ENCODE results near the gene SPECC1. TPM values are rescaled to one million over a fixed set of nuclear protein-coding genes. Genes with fewer than 3 reads are reported as not detected.
"Not testable (repeated sequence)": the region's sequence is repeated elsewhere in the genome, so short reads cannot be mapped to it uniquely, and the experiment has no call there.

Gene SPECC1
- total RNA-seq, 1 donor from 2014 or later = 12.9 TPM

DNA sequence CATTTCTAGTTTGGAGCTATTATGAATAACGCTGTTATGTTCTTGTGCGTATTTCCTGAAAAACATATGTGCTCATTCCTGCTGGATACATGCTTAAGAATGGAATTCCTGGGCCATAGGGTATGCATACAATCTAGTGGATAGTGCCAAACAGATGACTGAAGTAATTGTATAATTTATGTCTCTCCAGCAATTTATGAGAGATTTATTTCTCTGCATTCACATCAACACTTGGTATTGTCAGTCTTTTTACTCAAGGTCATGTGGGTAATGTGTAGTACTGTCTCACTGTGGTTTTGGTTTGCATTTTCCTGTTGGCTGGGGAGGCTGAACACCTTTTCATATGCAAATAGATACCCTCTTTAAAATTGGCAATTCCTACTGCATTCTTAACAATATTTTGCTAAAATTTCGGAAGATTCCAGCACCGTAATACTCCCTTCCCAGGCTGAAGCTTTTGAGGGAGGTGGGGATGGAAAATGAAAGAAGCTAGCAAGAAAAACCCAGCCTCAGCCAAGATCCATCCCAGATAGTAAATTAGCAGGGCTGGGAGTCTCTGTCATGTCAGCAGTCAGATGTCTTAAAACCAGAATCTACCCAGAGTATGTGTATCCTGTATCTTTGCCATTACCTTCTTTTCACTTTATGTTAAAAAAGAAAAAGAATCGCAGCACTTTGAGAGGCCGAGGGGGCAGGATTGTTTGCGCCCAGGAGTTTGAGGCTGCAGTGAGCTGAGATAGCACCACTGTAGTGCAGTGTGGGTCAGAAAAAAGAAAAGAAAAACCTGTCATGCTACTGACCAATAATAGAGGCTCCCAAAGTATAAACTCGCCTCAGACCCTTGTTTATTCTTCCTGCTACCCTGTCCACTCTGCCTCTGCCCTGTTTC lies 253.3 kb downstream of the SPECC1 start:
- no peak for DNase-seq (ENCODE audit: extremely low read depth, low read depth, low spot score)

DNA sequence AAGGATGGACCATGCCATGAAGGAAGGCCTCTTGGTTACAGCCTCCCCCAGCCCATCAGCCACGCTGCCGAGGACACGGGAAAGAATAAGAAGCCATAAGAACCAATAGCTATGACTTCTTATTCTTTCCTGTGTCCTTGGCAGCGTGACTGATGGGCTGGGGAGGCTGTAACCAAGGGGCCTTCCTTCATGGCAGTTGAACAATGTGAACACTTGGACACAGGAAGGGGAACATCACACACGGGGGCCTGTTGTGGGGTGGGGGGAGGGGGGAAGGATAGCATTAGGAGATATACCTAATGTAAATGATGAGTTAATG lies 253.9 kb downstream of the SPECC1 start:
- not testable (repeated sequence) for DNase-seq (ENCODE audit: extremely low read depth, low read depth, low spot score)

DNA sequence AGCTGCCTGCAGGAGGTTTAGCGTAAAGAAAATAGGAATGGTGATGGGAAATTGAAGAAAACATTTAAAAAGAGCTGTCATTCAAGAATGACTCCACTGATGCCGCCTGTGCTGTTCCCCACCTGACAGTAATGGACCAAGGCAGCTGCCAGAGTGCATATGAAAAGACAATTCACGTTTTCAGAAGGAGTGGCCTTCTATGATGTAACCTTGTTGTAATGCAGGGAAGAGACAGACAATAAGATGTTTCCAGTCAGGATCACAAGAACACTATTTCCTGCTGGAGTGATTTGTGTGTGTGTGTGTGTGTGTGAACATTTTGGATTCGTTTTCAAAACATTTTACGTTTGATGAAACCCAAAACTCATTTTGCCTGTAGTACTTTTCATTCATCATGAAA lies 254.4 kb downstream of the SPECC1 start:
- DNase-seq (ENCODE audit: extremely low read depth, low read depth, low spot score) = no peak

DNA sequence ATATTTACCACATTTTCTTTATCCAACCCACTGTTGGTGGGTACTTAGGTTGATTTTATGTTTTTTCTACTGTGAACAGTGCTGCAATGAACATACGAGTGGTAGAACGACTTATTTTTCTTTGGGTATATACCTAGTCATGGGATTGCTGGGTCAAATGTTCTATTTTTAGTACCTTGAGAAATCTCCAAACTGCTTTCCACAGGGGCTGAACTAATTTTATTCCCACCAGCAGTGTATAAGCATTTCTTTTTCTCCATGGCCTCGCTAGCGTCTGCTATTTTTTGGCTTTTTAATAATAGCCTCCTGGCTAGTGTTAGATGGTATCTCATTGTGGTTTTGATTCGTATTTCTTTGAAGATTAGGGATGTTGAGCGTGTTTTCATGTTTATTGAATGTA lies 255.8 kb downstream of the SPECC1 start:
- DNase-seq (ENCODE audit: extremely low read depth, low read depth, low spot score) = no peak

DNA sequence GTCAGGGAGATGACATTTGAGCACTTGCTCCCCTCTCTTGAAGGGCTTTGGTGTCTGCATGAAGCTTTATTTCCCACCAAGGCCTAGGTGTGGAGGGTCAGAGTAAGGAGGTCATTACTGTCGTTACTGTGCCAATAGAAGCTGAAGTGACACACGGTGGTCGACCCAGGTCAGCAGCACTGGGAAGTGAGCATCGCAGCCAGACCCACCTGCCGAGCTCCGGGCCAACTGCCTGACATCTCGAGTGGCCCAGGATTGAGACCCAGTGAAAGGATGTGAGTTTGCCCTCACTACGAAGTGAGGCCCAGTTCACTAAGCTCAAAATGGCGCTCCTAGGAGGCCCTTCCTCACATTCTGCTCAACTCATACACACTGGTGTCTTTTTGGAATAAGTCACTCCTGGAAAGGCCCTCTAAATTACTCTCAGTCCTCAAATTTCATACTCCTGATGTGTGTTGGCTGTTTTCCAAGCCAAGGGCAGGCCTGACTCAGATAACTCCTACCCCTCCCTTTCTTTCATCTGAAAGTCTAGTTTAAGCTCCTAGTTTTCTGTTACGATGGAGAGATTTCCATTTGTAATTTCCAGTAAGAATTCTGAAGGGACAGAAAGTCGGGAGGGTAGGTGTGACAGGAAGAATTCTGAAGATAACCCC lies 257.8 kb downstream of the SPECC1 start:
- no peak for DNase-seq (ENCODE audit: extremely low read depth, low read depth, low spot score)

DNA sequence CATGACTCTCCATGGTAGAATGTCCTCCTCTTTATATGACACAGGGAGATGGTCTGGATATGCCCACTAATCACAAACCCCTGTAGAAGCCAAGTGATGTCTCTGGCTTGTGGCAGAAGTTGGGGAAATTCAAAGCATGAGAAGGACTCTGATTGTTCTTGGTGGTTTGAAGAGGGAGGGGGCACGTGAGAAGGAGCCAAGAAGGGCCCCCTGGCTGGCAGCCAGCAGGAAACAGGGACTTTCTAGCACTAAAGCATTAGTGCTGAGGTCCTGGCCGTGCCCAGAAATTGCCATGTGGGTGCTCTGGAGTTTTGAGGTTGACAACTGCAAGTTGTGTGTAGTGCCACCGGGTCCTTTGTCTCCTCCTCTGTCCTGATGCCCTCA lies 258.3 kb downstream of the SPECC1 start:
- DNase-seq (ENCODE audit: extremely low read depth, low read depth, low spot score) = no peak

DNA sequence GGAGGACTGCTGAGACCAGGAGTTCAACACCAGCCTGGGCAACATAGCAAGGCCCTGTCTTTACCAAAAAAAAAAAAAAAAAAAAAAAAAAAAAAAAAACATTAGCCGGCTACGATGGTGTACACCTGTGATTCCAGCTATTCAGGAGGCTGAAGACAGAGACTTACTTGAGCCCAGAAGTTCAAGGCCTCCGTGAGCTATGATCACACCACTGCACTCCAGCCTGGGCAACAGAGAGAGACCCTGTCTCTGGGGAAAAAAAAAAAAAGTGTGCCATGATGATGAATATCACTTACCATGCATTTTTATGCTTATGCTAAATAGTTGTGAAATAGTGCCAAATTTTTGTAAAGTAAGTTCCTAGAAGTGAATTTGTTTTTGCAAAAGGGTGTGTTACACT lies 261.2 kb downstream of the SPECC1 start:
- DNase-seq (ENCODE audit: extremely low read depth, low read depth, low spot score) = no peak

DNA sequence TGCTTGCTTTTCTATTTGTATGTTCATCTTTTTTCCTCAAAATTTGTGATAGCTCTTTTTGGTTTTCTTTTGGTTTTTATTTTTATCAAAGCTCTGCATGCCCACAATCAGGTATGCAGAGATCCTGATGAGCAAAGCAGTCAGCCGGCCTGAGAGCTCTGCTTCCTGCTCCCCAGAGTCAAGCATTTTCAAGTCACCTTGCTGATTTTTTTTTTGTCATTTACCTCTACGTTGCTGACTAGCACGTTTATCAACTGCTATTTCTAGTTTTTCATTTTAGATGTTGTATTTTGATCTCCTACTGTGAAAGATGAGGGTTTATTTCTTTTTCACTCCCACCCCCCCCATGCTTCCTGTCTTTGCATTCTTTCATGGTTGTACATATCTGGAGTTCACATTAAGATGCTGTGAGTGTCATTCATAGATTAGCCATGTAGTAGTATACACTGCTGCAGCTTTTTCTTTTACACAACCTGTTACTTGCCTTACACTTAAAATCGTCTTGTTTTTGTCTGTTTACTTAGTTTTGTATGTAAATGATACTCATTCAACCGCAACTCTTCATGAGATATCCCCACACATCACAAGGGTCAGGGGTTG lies 262.0 kb downstream of the SPECC1 start:
- DNase-seq (ENCODE audit: extremely low read depth, low read depth, low spot score) = no peak

DNA sequence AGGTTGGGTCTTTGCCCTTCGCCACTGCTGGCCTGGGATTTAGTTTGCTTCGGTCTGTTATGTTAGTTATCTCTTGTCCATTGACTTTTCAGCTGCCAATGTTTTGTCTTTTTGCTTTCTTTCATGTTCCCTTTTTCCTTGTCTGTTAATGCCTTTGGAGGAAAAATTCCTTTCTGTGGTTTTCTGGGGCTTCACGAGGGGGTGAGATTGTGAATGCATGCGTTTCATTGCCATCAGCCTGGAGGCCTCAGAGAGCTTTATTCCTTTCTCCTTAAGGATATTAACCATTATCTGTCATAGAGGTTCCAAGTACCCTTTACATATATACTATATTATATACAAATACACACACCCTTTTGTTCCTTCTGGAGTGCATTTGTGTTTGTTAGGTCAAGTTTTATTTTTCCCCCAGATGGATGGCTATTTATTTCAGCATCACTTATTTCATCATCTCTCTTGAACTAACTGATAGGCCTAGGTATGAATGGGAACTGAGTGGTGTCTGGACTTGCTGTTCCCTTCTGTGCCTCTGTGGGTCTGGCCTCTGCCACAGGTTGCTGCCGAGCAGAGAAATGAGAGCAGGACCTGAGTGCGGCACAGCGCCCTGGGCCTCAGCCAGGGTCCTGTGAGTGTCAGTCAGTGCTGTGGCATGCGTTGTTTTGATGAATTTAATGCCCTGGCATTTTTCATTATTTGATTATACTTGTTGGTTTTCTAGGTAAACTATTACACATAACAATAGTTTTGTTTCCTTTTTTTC lies 264.8 kb downstream of the SPECC1 start:
- no peak for DNase-seq (ENCODE audit: extremely low read depth, low read depth, low spot score)

DNA sequence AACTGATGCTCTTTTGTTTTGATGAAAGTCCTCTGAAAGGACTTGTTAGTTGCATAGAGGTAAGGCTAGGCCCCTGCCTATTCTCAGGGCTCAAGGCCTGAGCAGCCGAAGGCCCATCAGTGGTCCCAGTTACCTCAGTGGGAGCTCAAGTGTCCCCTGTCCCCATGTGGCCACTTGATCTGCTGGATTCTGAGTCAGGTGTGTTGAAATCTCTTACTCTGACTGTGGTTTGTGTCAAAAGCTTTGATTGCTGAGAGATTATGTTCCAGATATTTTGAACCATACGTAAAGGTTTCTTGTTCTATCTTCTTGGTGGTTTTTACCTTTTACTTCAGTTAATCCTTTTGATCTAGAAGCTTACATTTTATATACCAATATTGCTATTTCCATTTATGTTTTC lies 266.5 kb downstream of the SPECC1 start:
- no peak for DNase-seq (ENCODE audit: extremely low read depth, low read depth, low spot score)

DNA sequence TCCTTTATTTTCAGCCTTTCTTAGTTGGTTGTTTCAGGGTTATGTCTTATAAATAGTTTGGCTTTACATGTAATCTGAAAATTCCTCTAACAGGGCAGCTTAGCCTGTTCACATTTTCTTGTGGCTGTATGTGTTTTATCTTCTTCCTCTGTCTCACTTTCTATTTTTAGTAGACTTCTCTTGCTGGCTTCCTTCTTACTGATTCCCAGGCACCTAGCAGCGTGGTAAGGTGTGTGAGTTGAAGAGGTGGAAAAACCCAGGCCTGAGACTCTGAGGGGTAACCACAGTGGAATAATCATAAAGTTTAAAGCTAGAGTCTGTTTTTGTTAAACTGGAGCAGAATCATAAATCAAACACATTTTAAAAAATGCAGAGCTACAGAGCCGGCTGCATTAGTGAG lies 267.3 kb downstream of the SPECC1 start:
- no peak for DNase-seq (ENCODE audit: extremely low read depth, low read depth, low spot score)

DNA sequence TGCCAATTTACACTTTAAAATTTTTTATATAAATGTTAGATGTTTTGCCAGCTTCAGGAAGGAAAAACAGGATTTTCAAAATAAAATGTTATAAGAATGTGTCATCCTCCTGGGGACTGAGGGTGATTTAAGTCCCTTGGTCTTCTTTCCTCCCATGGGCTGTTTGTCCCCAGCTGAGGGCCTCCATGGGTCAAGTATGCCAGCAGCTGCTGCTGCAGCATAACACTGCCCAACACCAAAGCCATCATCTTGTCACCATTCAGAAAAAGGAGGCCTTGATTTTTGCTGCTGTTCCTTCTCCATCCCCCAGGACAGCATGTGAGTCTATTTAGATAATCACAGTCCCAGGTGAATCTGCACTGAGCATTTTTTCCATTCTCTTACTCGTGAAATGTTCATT lies 269.6 kb downstream of the SPECC1 start:
- no peak for DNase-seq (ENCODE audit: extremely low read depth, low read depth, low spot score)

DNA sequence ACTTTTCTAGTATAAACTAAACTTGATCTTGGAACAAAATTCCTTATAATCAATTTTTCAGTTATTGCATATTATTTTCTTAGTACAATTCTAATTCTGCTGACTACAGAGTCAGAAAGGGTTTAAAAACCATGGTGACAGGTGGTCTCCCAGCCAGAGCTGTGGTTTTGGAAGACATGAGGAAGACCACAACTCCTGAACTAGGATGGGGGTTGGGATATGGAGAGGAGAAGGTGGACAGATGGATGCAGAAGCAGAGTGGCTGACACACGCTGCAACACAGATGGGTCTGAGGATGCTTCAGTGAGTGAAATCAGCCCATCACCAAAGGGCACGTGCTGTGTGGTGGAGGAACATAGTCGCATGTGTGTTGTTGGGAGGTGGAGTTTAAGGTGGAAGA lies 270.5 kb downstream of the SPECC1 start:
- no peak for DNase-seq (ENCODE audit: extremely low read depth, low read depth, low spot score)

DNA sequence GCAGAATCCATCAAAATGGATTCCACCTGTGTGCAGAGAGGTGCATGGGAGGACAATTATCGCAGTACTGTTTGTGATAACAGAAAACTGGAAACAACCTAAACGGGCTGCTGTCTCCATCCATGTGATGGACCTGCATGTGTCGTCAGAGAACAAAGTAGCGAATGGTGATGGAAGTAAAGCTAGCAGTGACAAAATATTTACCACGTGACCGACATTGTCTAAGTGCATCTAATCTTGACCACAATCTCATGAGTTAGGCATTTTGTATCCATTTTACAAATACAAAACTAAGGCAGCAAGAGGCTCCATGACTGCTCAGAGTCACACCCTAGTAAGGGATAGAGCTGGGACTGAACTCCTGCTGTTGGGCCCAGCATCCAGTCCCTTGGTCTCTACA lies 270.9 kb downstream of the SPECC1 start:
- DNase-seq (ENCODE audit: extremely low read depth, low read depth, low spot score) = no peak

DNA sequence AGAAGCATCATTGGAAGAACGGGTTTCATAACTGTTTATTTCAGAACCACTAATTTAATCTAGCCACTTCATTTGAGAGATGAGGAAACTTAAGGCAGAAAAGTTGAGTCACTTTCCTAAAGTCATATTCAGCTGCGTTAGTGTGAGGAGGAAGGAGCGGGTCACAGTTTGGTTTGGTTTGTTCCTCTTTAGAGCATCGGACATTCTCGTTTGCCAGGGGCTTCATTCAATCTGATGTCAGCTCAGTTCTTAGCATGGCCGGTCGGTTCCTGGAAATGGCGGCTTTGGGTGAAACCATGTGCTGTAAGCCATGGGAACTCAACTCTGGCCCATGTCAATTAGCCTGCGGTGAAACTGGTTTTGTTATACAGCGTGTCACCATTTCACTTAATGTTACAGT lies 271.7 kb downstream of the SPECC1 start:
- DNase-seq (ENCODE audit: extremely low read depth, low read depth, low spot score) = no peak

DNA sequence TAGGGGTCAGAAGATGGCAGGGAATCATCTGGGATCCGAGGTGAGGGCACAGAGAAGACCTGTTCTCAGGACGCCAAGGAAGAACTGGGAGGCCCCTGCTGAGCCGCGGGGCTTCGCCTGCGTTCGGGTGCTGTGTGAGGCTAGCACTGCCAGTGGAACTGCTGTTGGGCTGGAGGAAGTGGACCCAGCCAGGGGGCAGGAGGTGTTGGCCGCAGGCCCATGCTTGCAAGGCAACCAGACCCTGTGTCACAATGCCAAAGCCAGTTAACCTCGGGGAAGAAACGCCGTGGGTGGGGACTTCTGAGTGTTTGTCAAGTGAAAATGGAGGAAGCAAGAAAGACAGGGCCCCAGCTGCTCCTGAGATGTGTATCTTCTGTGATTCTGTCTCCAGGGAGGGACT lies 272.7 kb downstream of the SPECC1 start:
- no peak for DNase-seq (ENCODE audit: extremely low read depth, low read depth, low spot score)

DNA sequence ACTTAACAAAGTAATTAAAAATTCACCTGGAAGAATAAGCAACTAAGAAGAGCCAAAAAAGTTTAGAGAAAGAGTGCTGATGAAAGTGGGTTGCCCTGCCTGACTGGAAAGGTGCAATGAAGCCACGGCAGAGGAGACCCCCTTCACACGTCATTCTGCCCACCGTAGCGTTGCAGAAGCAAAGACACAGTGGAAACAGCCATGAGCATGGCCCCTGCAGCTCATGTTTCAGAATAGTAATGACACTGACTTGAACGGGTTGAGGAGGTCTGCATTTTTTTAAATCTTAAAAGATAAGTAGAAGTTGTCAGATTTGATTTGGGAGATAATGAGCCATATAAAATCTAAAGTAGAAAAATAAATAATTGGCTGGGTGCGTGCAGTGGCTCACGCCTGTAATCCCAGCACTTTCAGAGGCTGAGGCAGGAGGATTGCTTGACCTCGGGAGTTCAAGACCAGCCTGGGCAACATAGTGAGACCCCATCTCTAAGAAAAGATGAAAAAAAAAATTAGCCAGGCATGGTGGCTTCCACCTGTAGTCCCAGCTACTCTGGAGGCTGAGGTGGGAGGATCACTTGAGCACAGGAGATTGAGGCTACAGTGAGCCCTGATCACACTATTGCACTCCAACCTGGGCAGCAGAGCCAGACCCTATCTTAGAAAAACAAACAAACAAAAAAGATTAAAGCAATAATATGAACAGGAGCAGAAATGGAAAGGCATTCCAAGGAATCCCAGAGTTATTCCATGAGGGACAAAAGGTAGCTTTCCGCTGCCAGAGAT lies 273.6 kb downstream of the SPECC1 start:
- DNase-seq (ENCODE audit: extremely low read depth, low read depth, low spot score) = no peak

DNA sequence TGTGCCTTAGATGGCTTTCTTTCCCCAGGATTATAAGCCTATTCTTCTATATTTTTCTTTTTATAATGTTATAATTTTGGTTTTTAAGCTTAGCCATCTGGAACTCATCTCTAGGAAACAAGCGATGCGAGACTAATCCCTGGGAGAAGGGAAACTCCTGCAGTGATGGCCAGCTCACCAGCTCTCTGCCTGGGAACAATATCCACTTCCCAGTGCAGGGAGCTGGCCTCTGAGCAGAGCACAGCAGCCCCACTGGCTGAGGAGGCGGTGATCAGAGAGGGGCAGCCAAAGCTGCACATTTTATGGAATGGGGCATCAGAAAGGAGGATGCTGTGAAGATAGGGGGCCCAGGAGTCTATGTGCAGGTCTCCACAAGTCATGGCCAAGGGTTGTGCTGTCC lies 274.9 kb downstream of the SPECC1 start:
- DNase-seq (ENCODE audit: extremely low read depth, low read depth, low spot score) = no peak

DNA sequence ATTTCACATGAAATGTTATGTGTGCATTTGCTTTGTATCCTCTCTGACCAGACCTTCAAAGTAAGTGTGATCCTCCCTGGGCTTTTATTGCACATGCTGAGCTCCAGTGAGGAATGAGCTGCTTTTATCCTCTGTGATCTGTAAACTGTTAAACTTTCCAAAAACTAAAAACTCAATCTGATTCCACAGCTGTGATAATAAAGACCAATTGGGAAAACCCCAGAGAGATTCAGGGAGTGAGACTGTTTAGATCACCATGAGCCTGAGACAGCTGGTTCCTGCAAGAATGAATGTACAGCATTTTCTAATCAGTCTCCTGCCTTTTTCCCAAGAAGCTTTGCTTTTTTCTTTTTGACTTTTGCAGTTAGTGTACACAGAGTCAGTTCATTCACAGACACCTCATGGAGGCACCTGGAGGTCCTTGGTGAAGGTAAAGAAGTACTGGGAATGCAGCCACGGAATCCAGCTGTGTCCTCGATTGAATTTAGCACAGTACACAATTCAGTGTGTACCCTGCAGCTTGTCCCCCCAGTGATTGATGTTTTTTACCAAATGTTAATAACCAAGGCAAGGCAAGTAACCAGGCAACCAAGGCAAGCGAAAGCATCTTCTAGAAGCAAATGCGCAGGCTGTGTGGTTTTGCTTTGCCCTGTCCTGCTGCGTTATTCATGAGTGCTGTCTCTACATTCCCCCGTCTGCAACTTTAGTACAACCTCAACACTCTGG lies 275.6 kb downstream of the SPECC1 start:
- no peak for DNase-seq (ENCODE audit: extremely low read depth, low read depth, low spot score)

DNA sequence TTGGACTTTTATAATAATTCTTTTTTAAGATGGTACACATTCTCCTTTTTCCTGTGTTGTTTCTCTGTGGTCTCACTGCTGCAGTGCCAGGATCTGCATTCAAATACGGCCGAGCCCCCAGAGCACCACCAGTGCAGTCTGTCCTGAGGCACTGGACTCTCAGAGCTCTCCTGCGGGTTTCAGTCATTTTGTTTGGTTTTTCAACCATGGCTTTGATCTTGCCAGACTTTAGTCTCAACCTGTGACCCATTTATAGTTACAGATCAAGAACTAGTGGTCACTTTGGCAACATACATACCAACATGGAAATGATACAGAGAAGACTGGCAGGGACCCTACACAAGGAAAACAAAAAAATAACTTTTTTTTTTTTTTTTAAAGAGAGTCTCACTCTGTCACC lies 280.8 kb downstream of the SPECC1 start:
- DNase-seq (ENCODE audit: extremely low read depth, low read depth, low spot score) = no peak
